K562 (cell line): ENCODE results near the gene OBP2A. TPM values are rescaled to one million over a fixed set of nuclear protein-coding genes. Genes with fewer than 3 reads are reported as not detected.

Source experiments
- E2F1 ChIP-seq: sonication (generic); formaldehyde crosslinking; IDR thresholded peaks from 2 replicates; pipeline ENCODE4 v1.8.1; 2023; ENCODE audit warnings: mild to moderate bottlenecking, missing genetic modification reagents, moderate library complexity
- KDM2B ChIP-seq: fragments of 250-450 bp; sonication (Bioruptor Pico); IDR thresholded peaks from 2 replicates; pipeline ENCODE4 v1.8.0; 2021; ENCODE audit warnings: mild to moderate bottlenecking, moderate library complexity
- NR4A1 ChIP-seq, 2 experiments: fragments of 250-450 bp in 1 of 2; fragments of 450-650 bp in 1 of 2; sonication (Bioruptor Pico) in 1 of 2; IDR thresholded peaks; 2 replicates each; pipeline versions ENCODE4 v1.4.0 to v1.6.1; 2016 to 2020; ENCODE audit warnings: mild to moderate bottlenecking in 2 of 2, missing compliant biosample characterization in 1 of 2, missing genetic modification characterization in 1 of 2, moderate library complexity in 1 of 2
- PATZ1 ChIP-seq: fragments of 250-450 bp; sonication (Bioruptor Pico); IDR thresholded peaks from 2 replicates; pipeline ENCODE4 v1.5.0; 2020; ENCODE audit warnings: mild to moderate bottlenecking, borderline replicate concordance
- PKNOX1 ChIP-seq: fragments of 450-650 bp; IDR thresholded peaks from 2 replicates; pipeline ENCODE4 v1.6.1; 2016
- SNAPC5 ChIP-seq: fragments of 250-450 bp; sonication (Bioruptor Pico); IDR thresholded peaks from 2 replicates; pipeline ENCODE4 v1.8.0; 2021; ENCODE audit warnings: moderate library complexity, mild to moderate bottlenecking, inconsistent platforms
- SRF ChIP-seq, 2 experiments: fragments of 250-450, 450-650 bp in 1 of 2; sonication (Bioruptor Pico) in 1 of 2; sonication (generic) in 1 of 2; formaldehyde crosslinking; IDR thresholded peaks; 2 replicates each; pipeline versions ENCODE4 v1.5.0 to v1.5.1; 2020 to 2022; ENCODE audit warnings: mild to moderate bottlenecking in 1 of 2, missing genetic modification reagents in 1 of 2
- ZNF239 ChIP-seq: fragments of 250-450 bp; sonication (Bioruptor Pico); IDR thresholded peaks from 2 replicates; pipeline ENCODE4 v1.4.0; 2020; ENCODE audit warnings: mild to moderate bottlenecking
- polyA plus RNA-seq, 8 experiments: library from polyadenylated mRNA; depleted of rRNA in 4 of 8; stranded (reverse) in 5 of 8; unstranded in 3 of 8; fragments of >200 nt; fragmentation: Nextera tagmentation in 2 of 8; fragmentation: Illumina TruSeq in 1 of 8; extraction: Ambion mirVana in 2 of 8; extraction: Trizol in 1 of 8; gene quantifications; 2 replicates each; pipeline versions ENCODE4 v1.2.1 to v1.2.3, GENCODE V29; 2011 to 2014; ENCODE audit warnings: inconsistent platforms in 1 of 8, missing spikeins in 1 of 8
- total RNA-seq, 7 experiments: library from RNA; depleted of rRNA in 6 of 7; stranded (reverse); fragments of >200 nt in 6 of 7; fragmentation: Illumina TruSeq in 2 of 7; extraction: Trizol in 2 of 7; gene quantifications; 2 replicates each; pipeline versions ENCODE4 v1.2.1 to v1.2.3, GENCODE V29; 2011 to 2021; ENCODE audit warnings: low replicate concordance in 1 of 7

OBP2A gene
- total and polyA plus RNA-seq, 9 of the 15 experiments (the other 6 are each of a cell fraction or from before 2014, with no cell fraction given) = not detected

GRCh38 chr9:135520916-135521607, 24.9 kb upstream of the OBP2A start, which contains the start of gene LCN1 (continued):
- no peak for TF ChIP-seq NR4A1 (CRISPR knock-in tag; IDR thresholded peaks at IDR 0.05)
- TF ChIP-seq NR4A1 (tag; IDR thresholded peaks at IDR 0.05) = no peak
- TF ChIP-seq KDM2B (CRISPR knock-in tag) = no peak
- no peak for TF ChIP-seq E2F1 (CRISPR knock-in tag)
- TF ChIP-seq PKNOX1 = no peak
- no peak for TF ChIP-seq PATZ1 (CRISPR knock-in tag)
- no peak for TF ChIP-seq ZNF239
- TF ChIP-seq SNAPC5 (CRISPR knock-in tag) = no peak
- TF ChIP-seq SRF (CRISPR knock-in tag; IDR thresholded peaks at IDR 0.05) = no peak
